HG02610 (cell line): ENCODE results near the gene SF3A2.

Experiments used
- ATAC-seq: cut with Tn5 transposase; IDR thresholded peaks from one replicate; pipeline ENCODE4 v1.9.1; 2021; ENCODE audit warnings: mild to moderate bottlenecking, moderate library complexity; ENCODE audit not compliant: unreplicated experiment

SF3A2 gene

GRCh38 chr19:2288818-2289713 lies 52.4 kb downstream of the SF3A2 start:
- ATAC-seq: no peak

GRCh38 chr19:2289714-2290435 lies 53.3 kb downstream of the SF3A2 start:
- no peak for ATAC-seq

GRCh38 chr19:2290441-2291184 lies 54.0 kb downstream of the SF3A2 start:
- no peak for ATAC-seq

- no peak for ATAC-seq
These were observed 54.6 kb downstream of the SF3A2 start for GRCh38 chr19:2291185-2291751.

- no peak for ATAC-seq
These were observed 58.2 kb downstream of the SF3A2 start for GRCh38 chr19:2294687-2295335.

- ATAC-seq: no peak
These were observed 59.5 kb downstream of the SF3A2 start for GRCh38 chr19:2296141-2296540.
